IMR-90 (cell line): Measurements from ENCODE around the gene SNIP1. TPM values are rescaled to one million over a fixed set of nuclear protein-coding genes. Genes with fewer than 3 reads are reported as not detected.

ENCODE experiments used
- ATAC-seq: fragments of 200-7000 bp; cut with Tn5 transposase; 2 replicates; pipeline ENCODE4 v1.9.1; 2020; ENCODE audit warnings: low read depth, mild to moderate bottlenecking, moderate library complexity
- BruUV-seq: library from RNA; stranded (reverse); fragments of 400-500 nt; replicated peaks from 2 replicates; lab custom pipeline; 2021; lab: Mats Ljungman, UMichigan
- CTCF ChIA-PET: fragments of 300-600 bp; formaldehyde crosslinking; extraction: SDS; loops from one replicate; lab custom pipeline; 2021; ENCODE audit warnings: antibody characterized with exemption; lab: Yijun Ruan, JAX
- POLR2A ChIA-PET: fragments of 300-600 bp; sonication (Branson Sonifier 250); formaldehyde crosslinking; loops from one replicate; lab custom pipeline; 2022; ENCODE audit warnings: antibody characterized with exemption; ENCODE audit not compliant: unreplicated experiment; lab: Charles Lee
- DNase-seq: peaks from one replicate; pipeline ENCODE4 v3.0.0; 2013
- H2AFZ ChIP-seq: replicated peaks from 2 replicates; pipeline ENCODE3; 2013; ENCODE audit warnings: low read length, mild to moderate bottlenecking; ENCODE audit not compliant: poor library complexity
- H2AK5ac ChIP-seq: 2 replicates; pipeline ENCODE4 v1.6.1; 2013; ENCODE audit warnings: low read depth, low read length, inconsistent platforms
- H2AK9ac ChIP-seq: replicated peaks from 2 replicates; pipeline ENCODE3; 2013; ENCODE audit warnings: mild to moderate bottlenecking, low read depth, low read length, moderate library complexity; ENCODE audit not compliant: poor library complexity
- H2BK120ac ChIP-seq: 2 replicates; pipeline ENCODE4 v1.6.1; 2013; ENCODE audit warnings: low read depth, low read length, inconsistent platforms
- H2BK15ac ChIP-seq: 3 replicates; pipeline ENCODE4 v1.6.1; 2013; ENCODE audit warnings: low read depth, low read length, inconsistent platforms
- H2BK20ac ChIP-seq: 2 replicates; pipeline ENCODE4 v1.6.1; 2013; ENCODE audit warnings: low read depth, mild to moderate bottlenecking, inconsistent platforms, low read length, moderate library complexity
- H2BK5ac ChIP-seq: 2 replicates; pipeline ENCODE4 v1.6.1; 2013; ENCODE audit warnings: mild to moderate bottlenecking, low read depth, low read length, inconsistent platforms; ENCODE audit not compliant: poor library complexity, severe bottlenecking
- H3K14ac ChIP-seq: replicated peaks from 2 replicates; pipeline ENCODE4 v1.6.1; 2013; ENCODE audit warnings: low read depth, low read length, inconsistent platforms
- H3K18ac ChIP-seq: 2 replicates; pipeline ENCODE4 v1.6.1; 2013; ENCODE audit warnings: low read depth, low read length, control low read depth
- H3K23ac ChIP-seq: 2 replicates; pipeline ENCODE4 v1.6.1; 2013; ENCODE audit warnings: low read depth, low read length, inconsistent platforms
- H3K27ac ChIP-seq: 2 replicates; pipeline ENCODE4 v1.5.1; 2013; ENCODE audit warnings: mild to moderate bottlenecking, control low read depth, low read length; ENCODE audit not compliant: insufficient read depth
- H3K27me3 ChIP-seq: 2 replicates; pipeline ENCODE4 v1.6.1; 2013; ENCODE audit warnings: low read length; ENCODE audit not compliant: control insufficient read depth, insufficient read depth
- H3K36me3 ChIP-seq: 2 replicates; pipeline ENCODE4 v1.6.1; 2013; ENCODE audit warnings: low read length, mixed read lengths; ENCODE audit not compliant: control insufficient read depth, insufficient read depth
- H3K4ac ChIP-seq: 2 replicates; pipeline ENCODE4 v1.6.1; 2013; ENCODE audit warnings: low read depth, low read length, inconsistent platforms
- H3K4me1 ChIP-seq: 2 replicates; pipeline ENCODE4 v1.6.1; 2013; ENCODE audit warnings: low read length, mixed read lengths; ENCODE audit not compliant: control insufficient read depth, insufficient read depth
- H3K4me2 ChIP-seq: 2 replicates; pipeline ENCODE4 v1.6.1; 2013; ENCODE audit warnings: low read depth, mild to moderate bottlenecking, control low read depth, low read length, moderate library complexity
- H3K4me3 ChIP-seq: 2 replicates; pipeline ENCODE4 v1.5.1; 2013; ENCODE audit warnings: low read depth, mild to moderate bottlenecking, control low read depth, low read length, moderate library complexity; ENCODE audit not compliant: insufficient read depth
- H3K56ac ChIP-seq: 2 replicates; pipeline ENCODE4 v1.6.1; 2013; ENCODE audit warnings: low read length, inconsistent platforms; ENCODE audit not compliant: insufficient read depth; ENCODE audit errors: extremely low read depth
- H3K79me1 ChIP-seq, 2 experiments: 2 replicates each; pipeline ENCODE4 v1.6.1; 2013; ENCODE audit warnings: low read length in 2 of 2, inconsistent platforms in 1 of 2, low read depth in 1 of 2
- H3K9ac ChIP-seq: 2 replicates; pipeline ENCODE4 v1.6.1; 2013; ENCODE audit warnings: low read depth, low read length, control low read depth
- H3K9me1 ChIP-seq: 2 replicates; pipeline ENCODE4 v1.6.1; 2013; ENCODE audit warnings: low read length, inconsistent platforms; ENCODE audit not compliant: insufficient read depth
- H3K9me3 ChIP-seq: 2 replicates; pipeline ENCODE4 v1.6.1; 2013; ENCODE audit warnings: low read length; ENCODE audit not compliant: control insufficient read depth, insufficient read depth
- H4K20me1 ChIP-seq: 2 replicates; pipeline ENCODE4 v1.6.1; 2013; ENCODE audit warnings: low read length, inconsistent platforms; ENCODE audit not compliant: insufficient read depth
- H4K5ac ChIP-seq: 2 replicates; pipeline ENCODE4 v1.6.1; 2013; ENCODE audit warnings: mild to moderate bottlenecking, low read depth, low read length, control low read depth
- H4K8ac ChIP-seq, 2 experiments: 2 replicates each; pipeline ENCODE4 v1.6.1; 2013; ENCODE audit warnings: low read depth in 2 of 2, low read length in 2 of 2, control low read depth in 1 of 2, inconsistent platforms in 1 of 2
- H4K91ac ChIP-seq: 2 replicates; pipeline ENCODE4 v1.6.1; 2013; ENCODE audit warnings: low read depth, low read length, inconsistent platforms; ENCODE audit not compliant: insufficient read depth
- BHLHE40 ChIP-seq: fragments of 150-350 bp; IDR thresholded peaks from 2 replicates; pipeline ENCODE4 v1.6.1; 2016; ENCODE audit warnings: mild to moderate bottlenecking, low read depth, low read length
- CTCF ChIP-seq: conservative IDR thresholded peaks from 2 replicates; pipeline ENCODE4 v1.5.1; 2012; ENCODE audit warnings: mild to moderate bottlenecking, low read depth, low read length, improper control_type of control experiment
- ELK1 ChIP-seq: fragments of 150-350 bp; IDR thresholded peaks from 2 replicates; pipeline ENCODE4 v1.6.1; 2016; ENCODE audit warnings: low read depth, mild to moderate bottlenecking, low read length, moderate library complexity, borderline replicate concordance
- FOS ChIP-seq: fragments of 150-350 bp; IDR thresholded peaks from 2 replicates; pipeline ENCODE4 v1.6.1; 2016; ENCODE audit warnings: low read depth, low read length
- MXI1 ChIP-seq: IDR thresholded peaks from 2 replicates; pipeline ENCODE4 v1.6.1; 2012; ENCODE audit warnings: low read depth, mild to moderate bottlenecking, low read length, moderate library complexity, borderline replicate concordance
- NFE2L2 ChIP-seq: fragments of 150-350 bp; IDR thresholded peaks from 2 replicates; pipeline ENCODE4 v1.6.1; 2016; ENCODE audit warnings: low read depth, mild to moderate bottlenecking, low read length
- POLR2A ChIP-seq: IDR thresholded peaks from 2 replicates; pipeline ENCODE4 v1.6.1; 2012; ENCODE audit warnings: mild to moderate bottlenecking, low read depth, low read length
- RAD21 ChIP-seq: IDR thresholded peaks from 2 replicates; pipeline ENCODE4 v1.6.1; 2012; ENCODE audit warnings: low read length, improper control_type of control experiment
- RCOR1 ChIP-seq: IDR thresholded peaks from 2 replicates; pipeline ENCODE4 v1.6.1; 2012; ENCODE audit warnings: mild to moderate bottlenecking, low read length, improper control_type of control experiment; ENCODE audit not compliant: insufficient replicate concordance
- RFX5 ChIP-seq: IDR thresholded peaks from 2 replicates; pipeline ENCODE4 v1.8.0; 2012; ENCODE audit warnings: low read depth, mild to moderate bottlenecking, low read length, moderate library complexity
- SMC3 ChIP-seq: fragments of 150-350 bp; IDR thresholded peaks from 2 replicates; pipeline ENCODE4 v1.6.1; 2016; ENCODE audit warnings: low read depth, mild to moderate bottlenecking, antibody characterized with exemption, low read length, moderate library complexity
- USF2 ChIP-seq: fragments of 150-350 bp; IDR thresholded peaks from 2 replicates; pipeline ENCODE4 v1.6.1; 2017; ENCODE audit warnings: mild to moderate bottlenecking, antibody characterized with exemption, low read length, low read depth
- WGBS, 2 experiments: methylation state at CpG; one replicate each; pipeline versions ENCODE4 v1.1.5 to v1.1.7; 2013; ENCODE audit warnings: missing lambda C conversion rate in 2 of 2; ENCODE audit not compliant: insufficient read length in 1 of 2; ENCODE audit errors: extremely low coverage in 2 of 2; 5-methylcytosine and 5-hydroxymethylcytosine counted together
- dilution Hi-C: fragments of 300-500 bp; cut with HindIII; formaldehyde crosslinking; loops from one replicate; pipeline ENCODE4 v1.14.3; 2018; ENCODE audit warnings: low sequenced_read_pairs; ENCODE audit not compliant: unreplicated experiment
- in situ Hi-C: fragments of 300-500 bp; cut with MboI; formaldehyde crosslinking; loops from 3 replicates; pipeline ENCODE4 v1.14.3; 2019; ENCODE audit warnings: low sequenced_read_pairs, inconsistent platforms, mixed read lengths
- intact Hi-C: fragments of 100-400 bp; cut with micrococcal nuclease; formaldehyde crosslinking; loops from 2 replicates; pipeline ENCODE4 v1.10.0; 2022
- polyA plus RNA-seq, 3 experiments: library from polyadenylated mRNA; depleted of rRNA; stranded (reverse); fragments of >200 nt; gene quantifications; 2 replicates each; pipeline ENCODE4 v1.2.3, GENCODE V29; 2012; ENCODE audit warnings: low replicate concordance in 1 of 3
- total RNA-seq: library from RNA; depleted of rRNA; stranded (reverse); fragments of >200 nt; gene quantifications from 2 replicates; pipeline ENCODE4 v1.2.3, GENCODE V29; 2012

The SNIP1 gene
- total and polyA plus RNA-seq, 2 of the 4 experiments (the other 2 are of a cell fraction), result 6.8 to 11.3 TPM

GRCh38 chr1:37486680-37487618, 67.1 kb downstream of the SNIP1 start:
- peak overlapping the region; percentile 53 for H2BK5ac ChIP-seq
- WGBS, 2 experiments, result 60% methylated on average over 1 of the region's 10 CpGs; no CpG with 5 or more reads in 1 of the 2 experiments
- peaks cover 22% of the 10 kb centered on the region for H3K4me1 ChIP-seq
- H3K27ac ChIP-seq, result peak overlapping the region; percentile 50; the same call in 1 of the 2 replicates
- ATAC-seq (peak; percentile 88), DNase-seq (peak; percentile 65)
- H4K20me1 ChIP-seq, result no peaks in the 10 kb centered on the region
- CTCF ChIA-PET, result interaction anchor here (0.6 to 3.4 kb wide), 15 partner anchors 9 to 39 kb away, joined by 3 to 49 read pairs (median 5); partner anchors contain the start of genes MEAF6 and ZC3H12A
- H2BK15ac ChIP-seq, result 0 out of 3 replicates have a peak overlapping the region, but pooled peaks have one; percentile 17
- no peak overlapping the region for H3K56ac ChIP-seq
- peak overlapping the region; percentile 67; the same call in 1 of the 2 replicates for H2AK5ac ChIP-seq
- H2AFZ ChIP-seq, result peak overlapping the region; percentile 45
- no peaks in the 10 kb centered on the region for H3K27me3 ChIP-seq
- H3K14ac ChIP-seq, result no peak overlapping the region; the same call in 1 of the 2 replicates
- H3K9ac ChIP-seq, result peak overlapping the region; percentile 20; the same call in 1 of the 2 replicates
- H2BK20ac ChIP-seq, result peak overlapping the region; percentile 29; the same call in 1 of the 2 replicates
- peak overlapping the region; percentile 46 for H4K5ac ChIP-seq
- H3K9me1 ChIP-seq, result no peaks in the 10 kb centered on the region
- no peaks in the 10 kb centered on the region for H3K9me3 ChIP-seq
- H3K4me3 ChIP-seq, result no peak overlapping the region
- peak overlapping the region; percentile 43; the same call in 1 of the 2 replicates for H4K91ac ChIP-seq
- in situ Hi-C loops (loop anchor here (5.0 kb wide), 1 partner anchor 35 kb away; no protein-coding TSS in a partner anchor), intact Hi-C loops (loop anchor here (1.0 kb wide), 2 partner anchors 32 to 195 kb away; no protein-coding TSS in a partner anchor), dilution Hi-C loops (no loop called here)
- H3K79me1 ChIP-seq, result peaks cover 0 to 2% of the 10 kb centered on the region in 2 experiments; a peak in 1 of 4 replicates
- H2BK120ac ChIP-seq, result peak overlapping the region; percentile 28; the same call in 1 of the 2 replicates
- H3K36me3 ChIP-seq, result peaks cover 31% of the 10 kb centered on the region
- H3K4ac ChIP-seq, result peak overlapping the region; percentile 53
- H2AK9ac ChIP-seq, result peak overlapping the region; percentile 6
- no peak overlapping the region for H3K23ac ChIP-seq
- H3K18ac ChIP-seq, result peak overlapping the region; percentile 61
- no TSS peak for BruUV-seq
- no peak overlapping the region for H3K4me2 ChIP-seq
- peak overlapping the region in 1 of 2 experiments; percentile 58; a peak in 1 of 4 replicates for H4K8ac ChIP-seq
- POLR2A ChIA-PET, result interaction anchor here (0.6 to 1.6 kb wide), 3 partner anchors 13 to 858 kb away, joined by 3 to 10 read pairs (median 3); no protein-coding TSS in a partner anchor
- TF ChIP-seq SMC3, result peak; percentile 94
- no peak for TF ChIP-seq ELK1
- TF ChIP-seq RFX5, result no peak
- no peak for TF ChIP-seq NFE2L2
- no peak for TF ChIP-seq USF2
- TF ChIP-seq MXI1, result no peak
- no peak for TF ChIP-seq BHLHE40
- TF ChIP-seq FOS, result no peak
- peak; percentile 56 for TF ChIP-seq RCOR1
- no peak for TF ChIP-seq POLR2A
- peak; percentile 89 for TF ChIP-seq CTCF
- TF ChIP-seq RAD21, result peak; percentile 81
